Activated CD8-positive, alpha-beta memory T cell treated with anti-CD3 and anti-CD28 coated beads, Interleukin-2, amount 50 U/mL, for 4 hours (primary cell): ENCODE results near the gene LURAP1L.

Source experiments
- DNase-seq: peaks from one replicate; pipeline ENCODE4 v3.0.0-alpha.2; 2020

The LURAP1L gene

GRCh38 chr9:12813960-12814876, 39.4 kb downstream of the LURAP1L start:
- DNase-seq, result no peak

- no peak for DNase-seq
Observed at GRCh38 chr9:12814877-12815237, 40.0 kb downstream of the LURAP1L start.

DNA sequence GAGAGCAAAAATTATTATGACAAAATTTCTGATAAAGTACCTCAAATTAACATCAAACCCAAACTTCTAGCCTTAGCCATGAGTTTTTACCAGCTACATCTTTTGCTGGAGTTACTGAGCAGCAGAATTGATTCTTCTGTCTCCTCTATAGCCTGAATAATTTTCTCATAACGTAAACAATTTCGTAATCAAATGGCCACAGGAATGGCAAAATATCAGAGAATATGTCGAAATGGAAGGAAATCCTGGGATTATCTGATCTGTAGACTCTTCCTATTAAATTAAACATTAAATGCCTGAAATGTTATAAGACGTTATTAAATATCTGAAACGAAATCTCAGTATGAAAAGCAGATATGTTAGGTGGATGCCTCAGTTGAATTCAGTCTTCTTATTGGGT, 41.1 kb downstream of the LURAP1L start:
- DNase-seq, result no peak

DNA sequence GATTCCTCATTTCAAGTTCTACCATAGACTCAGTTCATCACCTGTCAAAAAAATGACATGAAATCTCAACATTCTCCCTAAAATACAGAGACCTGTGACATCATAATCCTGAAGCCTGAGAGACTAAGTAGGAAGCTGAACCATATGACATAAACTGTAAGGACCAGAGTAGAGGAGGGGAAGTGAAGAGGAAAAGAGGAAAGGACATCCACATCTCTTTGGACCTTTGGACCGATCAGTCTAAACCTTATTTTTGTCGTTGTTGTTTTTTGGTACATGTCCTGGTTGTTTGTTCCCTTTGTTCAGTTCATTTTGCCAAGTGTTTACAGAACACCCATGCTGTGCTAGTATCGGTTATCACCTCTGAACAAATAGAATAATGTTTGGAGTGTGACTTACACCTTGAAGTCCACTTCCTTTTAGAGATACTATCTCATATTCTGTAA, 41.9 kb downstream of the LURAP1L start:
- no peak for DNase-seq

- DNase-seq, result no peak
Observed at GRCh38 chr9:12817702-12818101, 42.9 kb downstream of the LURAP1L start.

DNA sequence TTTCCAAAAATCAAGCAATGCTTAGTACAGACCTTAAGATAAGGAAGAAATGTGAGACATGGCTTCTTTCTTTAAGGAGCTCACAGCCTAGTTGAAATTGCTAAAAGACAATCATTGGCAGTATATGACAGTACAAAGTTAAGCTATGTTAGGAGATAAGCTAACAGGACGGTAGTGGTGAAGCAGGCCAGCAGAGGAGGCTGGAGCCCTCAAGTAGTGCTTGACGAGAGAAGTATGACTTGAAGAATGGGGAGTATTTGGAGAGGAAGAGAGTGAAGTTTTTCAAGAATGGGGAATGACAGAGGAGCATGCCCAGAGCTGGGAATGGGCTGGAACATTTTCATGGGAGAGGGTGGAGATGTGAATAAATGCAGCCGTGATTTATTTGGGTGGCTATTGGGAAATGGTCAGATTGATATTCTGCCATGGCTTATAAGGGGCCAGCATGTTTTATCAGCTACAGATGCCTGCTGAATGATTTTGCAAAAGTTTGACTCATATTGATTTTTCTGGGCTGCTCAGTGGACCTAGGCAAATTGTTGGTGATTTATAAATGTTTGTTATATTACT, 43.7 kb downstream of the LURAP1L start:
- DNase-seq, result no peak

GRCh38 chr9:12819436-12820185, 44.8 kb downstream of the LURAP1L start:
- no peak for DNase-seq

GRCh38 chr9:12822111-12822510, 47.3 kb downstream of the LURAP1L start:
- no peak for DNase-seq

DNA sequence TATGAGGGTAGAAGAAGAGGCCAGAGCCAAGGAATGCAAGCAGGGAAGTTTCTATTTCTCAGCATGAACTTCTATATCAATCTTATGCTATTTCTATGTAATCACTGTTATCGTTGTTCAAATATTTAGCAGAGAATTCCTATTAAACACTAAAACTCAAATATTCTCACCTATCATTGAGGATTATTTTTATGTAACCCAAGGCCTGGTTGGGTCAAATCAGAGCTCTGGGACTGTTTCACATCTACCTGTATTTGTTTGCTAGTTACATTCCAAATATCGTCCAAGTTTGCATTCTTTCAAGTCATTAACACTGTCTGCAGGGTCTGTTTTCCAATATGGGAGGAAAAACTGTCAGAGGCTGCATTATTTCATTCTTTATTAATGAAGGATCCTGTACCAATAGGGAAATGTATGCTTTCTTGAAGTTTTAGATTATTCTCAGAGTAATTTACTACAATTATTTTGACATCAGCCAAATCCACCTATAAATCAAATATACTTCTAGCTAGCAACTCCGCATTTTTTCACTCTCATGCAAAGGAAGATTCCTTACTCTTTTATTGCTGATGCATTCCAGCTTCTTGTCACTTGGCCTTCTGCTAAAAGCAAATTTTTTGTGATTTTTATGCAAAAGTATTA, 52.2 kb downstream of the LURAP1L start:
- no peak for DNase-seq

- no peak for DNase-seq
Observed at GRCh38 chr9:12833701-12834100, 58.9 kb downstream of the LURAP1L start.

GRCh38 chr9:12838546-12838945, 63.7 kb downstream of the LURAP1L start:
- no peak for DNase-seq

- DNase-seq, result no peak
Observed at GRCh38 chr9:12843735-12844134, 68.9 kb downstream of the LURAP1L start.

GRCh38 chr9:12846035-12846434, 71.2 kb downstream of the LURAP1L start:
- no peak for DNase-seq

GRCh38 chr9:12847561-12847960, 72.7 kb downstream of the LURAP1L start:
- no peak for DNase-seq

DNA sequence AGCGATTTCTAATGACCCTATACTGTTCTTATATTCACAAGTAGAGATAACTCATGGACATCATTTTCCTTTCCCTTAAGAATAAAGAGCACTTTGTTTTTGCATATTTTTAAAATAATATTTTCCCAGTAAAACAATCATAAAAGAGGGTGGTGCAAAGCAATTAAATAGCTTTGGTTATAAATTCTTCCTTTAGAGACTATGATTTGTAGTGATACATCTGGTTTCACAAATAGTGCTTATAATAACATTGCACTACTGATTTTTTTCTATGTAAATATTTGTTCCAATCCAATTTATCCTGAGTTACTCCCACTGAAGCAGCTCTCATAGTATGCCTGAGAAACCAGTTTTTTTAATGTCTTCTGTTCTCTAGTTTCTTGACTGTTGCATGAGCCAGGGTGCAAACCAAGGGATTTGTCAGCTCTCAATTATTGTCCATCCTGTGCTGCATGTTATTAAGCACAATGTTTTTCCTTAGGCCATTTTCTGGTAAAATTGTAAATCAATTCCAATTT, 74.7 kb downstream of the LURAP1L start:
- DNase-seq, result no peak

- no peak for DNase-seq
Observed at GRCh38 chr9:12851341-12852090, 76.7 kb downstream of the LURAP1L start.

DNA sequence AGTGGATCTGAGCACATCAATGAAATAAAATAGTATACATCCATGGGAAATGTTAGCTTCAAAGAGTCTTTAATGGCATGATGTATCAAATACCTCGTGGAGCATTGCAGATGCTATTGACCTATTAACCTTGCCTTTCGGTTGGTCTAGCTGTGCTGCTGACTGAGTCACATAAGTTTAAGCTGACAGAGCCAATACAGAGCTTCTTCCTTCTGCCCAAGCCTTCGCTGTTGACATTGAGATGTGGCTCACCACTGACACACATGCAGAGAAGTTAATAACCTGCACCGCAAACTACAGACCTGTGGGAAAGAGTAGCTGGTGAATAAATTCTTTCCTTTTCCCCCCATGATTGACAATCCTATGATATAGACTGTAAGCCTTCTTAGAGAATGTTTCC, 78.2 kb downstream of the LURAP1L start:
- DNase-seq, result no peak

- no peak for DNase-seq
Observed at GRCh38 chr9:12854221-12854620, 79.4 kb downstream of the LURAP1L start.

DNA sequence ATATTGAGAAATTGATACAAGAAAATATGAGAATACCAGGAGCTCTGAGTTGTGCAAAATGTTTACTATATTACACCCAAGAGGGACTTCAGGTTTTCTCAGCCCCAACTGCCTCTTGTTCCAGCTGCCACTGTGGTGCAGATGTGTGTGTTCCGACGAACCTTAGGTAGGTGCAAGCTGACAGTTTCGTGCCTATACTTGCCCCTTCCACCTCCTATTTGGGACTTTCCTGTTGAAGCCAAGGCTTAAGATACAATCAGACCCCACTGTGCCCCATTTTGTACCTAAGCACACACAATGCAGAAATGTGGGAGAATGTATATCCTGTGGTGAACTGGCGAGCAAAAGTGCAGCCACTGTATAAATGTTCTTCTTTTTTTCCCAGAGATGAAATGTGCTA, 80.2 kb downstream of the LURAP1L start:
- DNase-seq, result no peak

DNA sequence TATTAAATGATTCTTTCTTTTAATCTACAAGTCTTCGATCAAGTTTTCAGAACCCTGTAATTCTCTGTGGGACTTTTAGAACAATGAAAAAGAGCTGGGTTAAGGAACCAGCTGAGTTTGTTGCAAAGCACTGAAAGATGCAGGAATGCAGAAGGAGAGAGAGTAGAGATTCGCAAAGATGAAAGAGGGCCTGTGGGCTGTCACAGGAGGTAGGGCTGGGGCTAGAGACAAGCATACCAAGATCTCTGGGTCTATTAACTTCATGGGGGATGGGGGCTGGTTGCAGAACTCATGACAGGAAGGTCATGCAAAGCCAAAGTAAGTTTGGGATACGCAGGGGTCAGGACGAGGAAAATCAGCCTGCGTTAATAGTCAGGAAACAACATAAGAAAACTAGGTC, 81.8 kb downstream of the LURAP1L start:
- DNase-seq, result no peak

DNA sequence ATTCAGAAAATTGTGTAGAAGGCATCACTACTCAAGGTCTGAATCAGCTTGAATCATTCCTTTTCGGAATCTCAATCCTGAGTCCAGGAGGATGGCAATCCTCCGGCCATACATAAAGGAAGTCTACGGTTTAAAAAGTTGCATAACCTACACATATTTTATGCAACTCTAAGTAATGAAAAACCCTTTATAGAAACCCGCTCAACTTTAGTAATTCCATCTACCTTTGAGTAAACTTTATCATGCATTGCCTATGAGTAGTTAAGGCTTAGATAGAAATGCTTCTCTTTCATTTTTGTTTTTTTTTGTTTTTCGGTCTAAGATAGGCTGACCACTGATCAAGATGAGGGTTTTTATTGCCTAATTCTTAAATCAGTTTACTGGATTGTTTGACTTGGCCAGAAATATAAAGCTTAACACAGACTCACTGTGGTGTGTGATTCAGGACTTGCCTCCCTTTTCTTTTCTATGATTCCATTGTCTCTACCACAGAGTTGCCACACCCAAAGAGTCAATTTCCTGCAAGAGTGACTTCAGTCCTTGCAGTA, 85.0 kb downstream of the LURAP1L start:
- no peak for DNase-seq

- no peak for DNase-seq
Observed at GRCh38 chr9:12860998-12861397, 86.2 kb downstream of the LURAP1L start.
